Neural progenitor cell (in vitro differentiated cells): ENCODE results near the gene TPSB2. TPM values are rescaled to one million over a fixed set of nuclear protein-coding genes. Genes with fewer than 3 reads are reported as not detected.
"Not testable (repeated sequence)": the region's sequence is repeated elsewhere in the genome, so short reads cannot be mapped to it uniquely, and the experiment has no call there.

Experiments used
- DNase-seq: peaks from one replicate; pipeline ENCODE4 v3.0.0-alpha.2; 2016; ENCODE audit warnings: low spot score
- H2AFZ ChIP-seq: fragments of 200-600 bp; sonication (generic); replicated peaks from 2 replicates; pipeline ENCODE4 v1.6.1; 2016; ENCODE audit warnings: antibody characterized with exemption
- H3F3A ChIP-seq: fragments of 200-600 bp; sonication (generic); 2 replicates; pipeline ENCODE4 v1.6.1; 2016; ENCODE audit warnings: antibody characterized with exemption, low read depth
- H3K27ac ChIP-seq: fragments of 200-600 bp; sonication (generic); 2 replicates; pipeline ENCODE4 v1.5.1; 2016; ENCODE audit warnings: mild to moderate bottlenecking
- H3K27me3 ChIP-seq: fragments of 200-600 bp; sonication (generic); 2 replicates; pipeline ENCODE4 v1.6.1; 2016; ENCODE audit warnings: mild to moderate bottlenecking, moderate library complexity
- H3K36me3 ChIP-seq: fragments of 200-600 bp; sonication (generic); 2 replicates; pipeline ENCODE4 v1.5.1; 2016
- H3K4me1 ChIP-seq: fragments of 200-600 bp; sonication (generic); 2 replicates; pipeline ENCODE4 v1.6.1; 2016; ENCODE audit warnings: mixed run types
- H3K4me2 ChIP-seq: fragments of 200-600 bp; sonication (generic); 2 replicates; pipeline ENCODE4 v1.6.1; 2016
- H3K4me3 ChIP-seq: fragments of 200-600 bp; sonication (generic); 2 replicates; pipeline ENCODE4 v1.5.1; 2016
- H3K79me2 ChIP-seq: fragments of 200-600 bp; sonication (generic); 2 replicates; pipeline ENCODE4 v1.6.1; 2016; ENCODE audit warnings: low read depth
- H3K9ac ChIP-seq: fragments of 200-600 bp; sonication (generic); 2 replicates; pipeline ENCODE4 v1.6.1; 2016
- H3K9me3 ChIP-seq: fragments of 200-600 bp; sonication (generic); 2 replicates; pipeline ENCODE4 v1.5.1; 2016; ENCODE audit warnings: low read depth
- H4K20me1 ChIP-seq: fragments of 200-600 bp; sonication (generic); 2 replicates; pipeline ENCODE4 v1.6.1; 2016; ENCODE audit warnings: low read depth
- H3K27ac Mint-ChIP-seq: 3 replicates; pipeline ENCODE4 v1.8.0; 2021; ENCODE audit warnings: mixed read lengths
- H3K27me3 Mint-ChIP-seq: 2 replicates; pipeline ENCODE4 v1.8.0; 2022; ENCODE audit warnings: low read depth, mild to moderate bottlenecking, inconsistent platforms, moderate library complexity, mixed read lengths; ENCODE audit not compliant: insufficient read depth
- H3K36me3 Mint-ChIP-seq: 3 replicates; pipeline ENCODE4 v1.8.0; 2021; ENCODE audit warnings: mixed read lengths
- H3K4me1 Mint-ChIP-seq: 3 replicates; pipeline ENCODE4 v1.8.0; 2021; ENCODE audit warnings: mixed read lengths
- H3K4me3 Mint-ChIP-seq: 3 replicates; pipeline ENCODE4 v1.8.0; 2021; ENCODE audit warnings: mild to moderate bottlenecking, moderate library complexity, mixed read lengths
- H3K9me3 Mint-ChIP-seq: 3 replicates; pipeline ENCODE4 v1.8.0; 2020; ENCODE audit warnings: mixed read lengths
- CTCF ChIP-seq: fragments of 200-600 bp; sonication (generic); IDR thresholded peaks from 2 replicates; pipeline ENCODE4 v1.5.1; 2017; ENCODE audit warnings: antibody characterized with exemption, mild to moderate bottlenecking
- EZH2 ChIP-seq: fragments of 200-600 bp; sonication (generic); IDR thresholded peaks from 2 replicates; pipeline ENCODE4 v1.6.1; 2017; ENCODE audit warnings: antibody characterized with exemption, mild to moderate bottlenecking, moderate library complexity
- EZH2phosphoT487 ChIP-seq: fragments of 200-600 bp; sonication (generic); IDR thresholded peaks from 2 replicates; pipeline ENCODE4 v1.6.1; 2017; ENCODE audit warnings: antibody characterized with exemption
- total RNA-seq: library from RNA; depleted of rRNA; stranded (reverse); fragments of >200 nt; gene quantifications from 2 replicates; pipeline ENCODE4 v1.2.3, GENCODE V29; 2015; ENCODE audit warnings: low replicate concordance

Gene TPSB2
- total RNA-seq, 1 donor from 2014 or later = not detected

GRCh38 chr16:1200014-1200627, 29.9 kb downstream of the TPSB2 start:
- Histone ChIP-seq H3K9me3 (no peaks in the 10 kb centered on the region), H3K4me2 (no peak overlapping the region), H3K4me1 (no peaks in the 10 kb centered on the region), H3K36me3 (no peaks in the 10 kb centered on the region), H3K9ac (no peak overlapping the region), H3F3A (no peaks in the 10 kb centered on the region), H4K20me1 (peaks cover 37% of the 10 kb centered on the region), H3K4me3 (no peak overlapping the region), H3K27ac (no peak overlapping the region), H2AFZ (no peak overlapping the region), H3K27me3 (no peaks in the 10 kb centered on the region), H3K79me2 (no peaks in the 10 kb centered on the region)
- no peak for TF ChIP-seq EZH2phosphoT487
- TF ChIP-seq EZH2 = no peak
- TF ChIP-seq CTCF = no peak
- H3K27ac Mint-ChIP-seq = no peak overlapping the region
- no peak for DNase-seq
- peaks cover 11% of the 10 kb centered on the region for H3K4me1 Mint-ChIP-seq
- H3K4me3 Mint-ChIP-seq = no peak overlapping the region
- H3K9me3 Mint-ChIP-seq = no peaks in the 10 kb centered on the region
- H3K36me3 Mint-ChIP-seq = peaks cover 6% of the 10 kb centered on the region
- peaks cover 2% of the 10 kb centered on the region for H3K27me3 Mint-ChIP-seq

GRCh38 chr16:1199347-1200013, 30.5 kb downstream of the TPSB2 start:
- Mint-ChIP-seq H3K27me3 (peaks cover 2% of the 10 kb centered on the region), H3K36me3 (peaks cover 6% of the 10 kb centered on the region), H3K4me1 (peaks cover 11% of the 10 kb centered on the region), H3K9me3 (no peaks in the 10 kb centered on the region), H3K4me3 (no peak overlapping the region), H3K27ac (no peak overlapping the region)
- Histone ChIP-seq H3K27me3 (no peaks in the 10 kb centered on the region), H3K9me3 (no peaks in the 10 kb centered on the region), H3K4me2 (no peak overlapping the region), H3K36me3 (no peaks in the 10 kb centered on the region), H3K27ac (no peak overlapping the region), H4K20me1 (peaks cover 40% of the 10 kb centered on the region), H3K4me3 (no peak overlapping the region), H3K9ac (no peak overlapping the region), H3F3A (no peaks in the 10 kb centered on the region), H2AFZ (no peak overlapping the region), H3K4me1 (no peaks in the 10 kb centered on the region), H3K79me2 (no peaks in the 10 kb centered on the region)
- TF ChIP-seq CTCF = no peak
- no peak for TF ChIP-seq EZH2
- TF ChIP-seq EZH2phosphoT487 = no peak
- DNase-seq = no peak

DNA sequence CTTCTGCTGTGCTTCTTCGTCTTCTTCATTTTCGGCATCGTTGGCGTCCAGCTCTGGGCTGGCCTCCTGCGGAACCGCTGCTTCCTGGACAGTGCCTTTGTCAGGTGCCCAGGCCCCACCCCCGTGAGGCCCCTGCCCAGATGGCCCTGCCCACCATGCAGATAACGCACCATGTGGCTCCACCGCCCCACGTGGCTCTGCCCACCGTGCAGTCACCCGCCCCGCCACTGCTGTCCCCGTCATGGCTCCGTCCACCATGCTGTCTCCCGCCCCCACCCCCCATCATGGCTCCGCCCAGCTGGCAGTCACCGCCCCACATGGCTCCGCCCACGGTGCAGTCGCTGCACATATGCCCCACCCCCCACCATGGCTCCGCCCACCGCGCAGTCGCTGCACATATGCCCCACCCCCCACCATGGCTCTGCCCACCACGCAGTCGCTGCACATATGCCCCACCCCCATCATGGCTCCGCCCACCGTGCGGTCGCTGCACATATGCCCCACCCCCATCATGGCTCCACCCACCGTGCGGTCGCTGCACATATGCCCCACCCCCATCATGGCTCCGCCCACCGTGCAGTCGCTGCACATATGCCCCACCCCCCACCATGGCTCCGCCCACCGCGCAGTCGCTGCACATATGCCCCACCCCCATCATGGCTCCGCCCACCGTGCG, 31.2 kb downstream of the TPSB2 start:
- not testable (repeated sequence) for H3K4me3 Mint-ChIP-seq, H3K9me3 Mint-ChIP-seq

GRCh38 chr16:1198194-1198593, 31.8 kb downstream of the TPSB2 start:
- Histone ChIP-seq H3K79me2 (no peaks in the 10 kb centered on the region), H3K9ac (no peak overlapping the region), H3K27me3 (no peaks in the 10 kb centered on the region), H3K9me3 (no peaks in the 10 kb centered on the region), H3K4me1 (no peaks in the 10 kb centered on the region), H3K36me3 (no peaks in the 10 kb centered on the region), H3K27ac (no peak overlapping the region), H3K4me2 (no peak overlapping the region), H3K4me3 (no peak overlapping the region), H2AFZ (no peak overlapping the region), H3F3A (no peaks in the 10 kb centered on the region), H4K20me1 (peaks cover 53% of the 10 kb centered on the region)
- H3K9me3 Mint-ChIP-seq = no peaks in the 10 kb centered on the region
- H3K4me3 Mint-ChIP-seq = no peak overlapping the region
- H3K4me1 Mint-ChIP-seq = peaks cover 11% of the 10 kb centered on the region
- TF ChIP-seq EZH2phosphoT487 (no peak), CTCF (no peak)
- DNase-seq = no peak
- peaks cover 2% of the 10 kb centered on the region for H3K27me3 Mint-ChIP-seq
- no peak overlapping the region for H3K27ac Mint-ChIP-seq
- peaks cover 6% of the 10 kb centered on the region for H3K36me3 Mint-ChIP-seq

More for the DNA sequence above, 31.2 kb downstream of the TPSB2 start:
- not testable (repeated sequence) for H3F3A ChIP-seq, H3K27me3 ChIP-seq, H3K4me3 ChIP-seq, H3K36me3 ChIP-seq, H3K9ac ChIP-seq, H3K27ac Mint-ChIP-seq, H3K36me3 Mint-ChIP-seq, H3K27me3 Mint-ChIP-seq, H3K79me2 ChIP-seq, DNase-seq, H3K27ac ChIP-seq, H3K4me2 ChIP-seq, H2AFZ ChIP-seq, H3K9me3 ChIP-seq, H3K4me1 ChIP-seq
- H3K4me1 Mint-ChIP-seq = peaks cover 11% of the 10 kb centered on the region
- H4K20me1 ChIP-seq = peaks cover 47% of the 10 kb centered on the region
